IMR-90 (cell line): ENCODE data around the gene SLC25A31. TPM values are rescaled to one million over a fixed set of nuclear protein-coding genes. Genes with fewer than 3 reads are reported as not detected.

Experiments used
- ATAC-seq: fragments of 200-7000 bp; cut with Tn5 transposase; 2 replicates; pipeline ENCODE4 v1.9.1; 2020; ENCODE audit warnings: low read depth, mild to moderate bottlenecking, moderate library complexity
- BruUV-seq: library from RNA; stranded (reverse); fragments of 400-500 nt; replicated peaks from 2 replicates; lab custom pipeline; 2021; lab: Mats Ljungman, UMichigan
- CTCF ChIA-PET: fragments of 300-600 bp; formaldehyde crosslinking; extraction: SDS; loops from one replicate; lab custom pipeline; 2021; ENCODE audit warnings: antibody characterized with exemption; lab: Yijun Ruan, JAX
- POLR2A ChIA-PET: fragments of 300-600 bp; sonication (Branson Sonifier 250); formaldehyde crosslinking; loops from one replicate; lab custom pipeline; 2022; ENCODE audit warnings: antibody characterized with exemption; ENCODE audit not compliant: unreplicated experiment; lab: Charles Lee
- DNase-seq: peaks from one replicate; pipeline ENCODE4 v3.0.0; 2013
- H2AFZ ChIP-seq: replicated peaks from 2 replicates; pipeline ENCODE3; 2013; ENCODE audit warnings: low read length, mild to moderate bottlenecking; ENCODE audit not compliant: poor library complexity
- H2AK5ac ChIP-seq: 2 replicates; pipeline ENCODE4 v1.6.1; 2013; ENCODE audit warnings: low read depth, low read length, inconsistent platforms
- H2AK9ac ChIP-seq: replicated peaks from 2 replicates; pipeline ENCODE3; 2013; ENCODE audit warnings: mild to moderate bottlenecking, low read depth, low read length, moderate library complexity; ENCODE audit not compliant: poor library complexity
- H2BK120ac ChIP-seq: 2 replicates; pipeline ENCODE4 v1.6.1; 2013; ENCODE audit warnings: low read depth, low read length, inconsistent platforms
- H2BK15ac ChIP-seq: 3 replicates; pipeline ENCODE4 v1.6.1; 2013; ENCODE audit warnings: low read depth, low read length, inconsistent platforms
- H2BK20ac ChIP-seq: 2 replicates; pipeline ENCODE4 v1.6.1; 2013; ENCODE audit warnings: low read depth, mild to moderate bottlenecking, inconsistent platforms, low read length, moderate library complexity
- H2BK5ac ChIP-seq: 2 replicates; pipeline ENCODE4 v1.6.1; 2013; ENCODE audit warnings: mild to moderate bottlenecking, low read depth, low read length, inconsistent platforms; ENCODE audit not compliant: poor library complexity, severe bottlenecking
- H3K14ac ChIP-seq: replicated peaks from 2 replicates; pipeline ENCODE4 v1.6.1; 2013; ENCODE audit warnings: low read depth, low read length, inconsistent platforms
- H3K18ac ChIP-seq: 2 replicates; pipeline ENCODE4 v1.6.1; 2013; ENCODE audit warnings: low read depth, low read length, control low read depth
- H3K23ac ChIP-seq: 2 replicates; pipeline ENCODE4 v1.6.1; 2013; ENCODE audit warnings: low read depth, low read length, inconsistent platforms
- H3K27ac ChIP-seq: 2 replicates; pipeline ENCODE4 v1.5.1; 2013; ENCODE audit warnings: mild to moderate bottlenecking, control low read depth, low read length; ENCODE audit not compliant: insufficient read depth
- H3K27me3 ChIP-seq: 2 replicates; pipeline ENCODE4 v1.6.1; 2013; ENCODE audit warnings: low read length; ENCODE audit not compliant: control insufficient read depth, insufficient read depth
- H3K36me3 ChIP-seq: 2 replicates; pipeline ENCODE4 v1.6.1; 2013; ENCODE audit warnings: low read length, mixed read lengths; ENCODE audit not compliant: control insufficient read depth, insufficient read depth
- H3K4ac ChIP-seq: 2 replicates; pipeline ENCODE4 v1.6.1; 2013; ENCODE audit warnings: low read depth, low read length, inconsistent platforms
- H3K4me1 ChIP-seq: 2 replicates; pipeline ENCODE4 v1.6.1; 2013; ENCODE audit warnings: low read length, mixed read lengths; ENCODE audit not compliant: control insufficient read depth, insufficient read depth
- H3K4me2 ChIP-seq: 2 replicates; pipeline ENCODE4 v1.6.1; 2013; ENCODE audit warnings: low read depth, mild to moderate bottlenecking, control low read depth, low read length, moderate library complexity
- H3K4me3 ChIP-seq: 2 replicates; pipeline ENCODE4 v1.5.1; 2013; ENCODE audit warnings: low read depth, mild to moderate bottlenecking, control low read depth, low read length, moderate library complexity; ENCODE audit not compliant: insufficient read depth
- H3K56ac ChIP-seq: 2 replicates; pipeline ENCODE4 v1.6.1; 2013; ENCODE audit warnings: low read length, inconsistent platforms; ENCODE audit not compliant: insufficient read depth; ENCODE audit errors: extremely low read depth
- H3K79me1 ChIP-seq, 2 experiments: 2 replicates each; pipeline ENCODE4 v1.6.1; 2013; ENCODE audit warnings: low read length in 2 of 2, inconsistent platforms in 1 of 2, low read depth in 1 of 2
- H3K9ac ChIP-seq: 2 replicates; pipeline ENCODE4 v1.6.1; 2013; ENCODE audit warnings: low read depth, low read length, control low read depth
- H3K9me1 ChIP-seq: 2 replicates; pipeline ENCODE4 v1.6.1; 2013; ENCODE audit warnings: low read length, inconsistent platforms; ENCODE audit not compliant: insufficient read depth
- H3K9me3 ChIP-seq: 2 replicates; pipeline ENCODE4 v1.6.1; 2013; ENCODE audit warnings: low read length; ENCODE audit not compliant: control insufficient read depth, insufficient read depth
- H4K20me1 ChIP-seq: 2 replicates; pipeline ENCODE4 v1.6.1; 2013; ENCODE audit warnings: low read length, inconsistent platforms; ENCODE audit not compliant: insufficient read depth
- H4K5ac ChIP-seq: 2 replicates; pipeline ENCODE4 v1.6.1; 2013; ENCODE audit warnings: mild to moderate bottlenecking, low read depth, low read length, control low read depth
- H4K8ac ChIP-seq, 2 experiments: 2 replicates each; pipeline ENCODE4 v1.6.1; 2013; ENCODE audit warnings: low read depth in 2 of 2, low read length in 2 of 2, control low read depth in 1 of 2, inconsistent platforms in 1 of 2
- H4K91ac ChIP-seq: 2 replicates; pipeline ENCODE4 v1.6.1; 2013; ENCODE audit warnings: low read depth, low read length, inconsistent platforms; ENCODE audit not compliant: insufficient read depth
- CEBPB ChIP-seq: IDR thresholded peaks from 2 replicates; pipeline ENCODE4 v1.6.1; 2012; ENCODE audit warnings: low read depth, low read length, improper control_type of control experiment
- SMC3 ChIP-seq: fragments of 150-350 bp; IDR thresholded peaks from 2 replicates; pipeline ENCODE4 v1.6.1; 2016; ENCODE audit warnings: low read depth, mild to moderate bottlenecking, antibody characterized with exemption, low read length, moderate library complexity
- WGBS, 2 experiments: methylation state at CpG; one replicate each; pipeline versions ENCODE4 v1.1.5 to v1.1.7; 2013; ENCODE audit warnings: missing lambda C conversion rate in 2 of 2; ENCODE audit not compliant: insufficient read length in 1 of 2; ENCODE audit errors: extremely low coverage in 2 of 2; 5-methylcytosine and 5-hydroxymethylcytosine counted together
- dilution Hi-C: fragments of 300-500 bp; cut with HindIII; formaldehyde crosslinking; loops from one replicate; pipeline ENCODE4 v1.14.3; 2018; ENCODE audit warnings: low sequenced_read_pairs; ENCODE audit not compliant: unreplicated experiment
- in situ Hi-C: fragments of 300-500 bp; cut with MboI; formaldehyde crosslinking; loops from 3 replicates; pipeline ENCODE4 v1.14.3; 2019; ENCODE audit warnings: low sequenced_read_pairs, inconsistent platforms, mixed read lengths
- intact Hi-C: fragments of 100-400 bp; cut with micrococcal nuclease; formaldehyde crosslinking; loops from 2 replicates; pipeline ENCODE4 v1.10.0; 2022
- polyA plus RNA-seq, 3 experiments: library from polyadenylated mRNA; depleted of rRNA; stranded (reverse); fragments of >200 nt; gene quantifications; 2 replicates each; pipeline ENCODE4 v1.2.3, GENCODE V29; 2012; ENCODE audit warnings: low replicate concordance in 1 of 3
- total RNA-seq: library from RNA; depleted of rRNA; stranded (reverse); fragments of >200 nt; gene quantifications from 2 replicates; pipeline ENCODE4 v1.2.3, GENCODE V29; 2012
- TF ChIP-seq, protein P1 (sequence below): fragments of 150-350 bp; IDR thresholded peaks from 2 replicates; pipeline ENCODE4 v1.6.1; 2017; ENCODE audit warnings: mild to moderate bottlenecking, antibody characterized with exemption, low read length, low read depth

SLC25A31 gene
- total and polyA plus RNA-seq, 2 of the 4 experiments (the other 2 are of a cell fraction) = not detected

- no peak overlapping the region for H3K14ac ChIP-seq
- H2BK15ac ChIP-seq = no peak overlapping the region
- intact Hi-C loops = no loop called here
- no CpG with 5 or more reads among the region's 3 CpGs for WGBS, 2 experiments
- H3K27me3 ChIP-seq = no peaks in the 10 kb centered on the region
- H4K91ac ChIP-seq = no peak overlapping the region
- ChIA-PET POLR2A (no interaction called here), CTCF (no interaction called here)
- H4K20me1 ChIP-seq = no peaks in the 10 kb centered on the region
- dilution Hi-C loops = no loop called here
- no peaks in the 10 kb centered on the region for H3K79me1 ChIP-seq
- H2BK5ac ChIP-seq = no peak overlapping the region
- no peaks in the 10 kb centered on the region for H3K9me3 ChIP-seq
- no peak overlapping the region for H4K5ac ChIP-seq
- H3K4me1 ChIP-seq = no peaks in the 10 kb centered on the region
- no peaks in the 10 kb centered on the region for H3K9me1 ChIP-seq
- TF ChIP-seq SMC3 = no peak
- TF ChIP-seq CEBPB = no peak
- TF ChIP-seq, protein P1, sequence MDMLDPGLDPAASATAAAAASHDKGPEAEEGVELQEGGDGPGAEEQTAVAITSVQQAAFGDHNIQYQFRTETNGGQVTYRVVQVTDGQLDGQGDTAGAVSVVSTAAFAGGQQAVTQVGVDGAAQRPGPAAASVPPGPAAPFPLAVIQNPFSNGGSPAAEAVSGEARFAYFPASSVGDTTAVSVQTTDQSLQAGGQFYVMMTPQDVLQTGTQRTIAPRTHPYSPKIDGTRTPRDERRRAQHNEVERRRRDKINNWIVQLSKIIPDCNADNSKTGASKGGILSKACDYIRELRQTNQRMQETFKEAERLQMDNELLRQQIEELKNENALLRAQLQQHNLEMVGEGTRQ = peak; percentile 13; the same call in 1 of the 2 replicates
- no peak overlapping the region for H2AK9ac ChIP-seq
- no TSS peak for BruUV-seq
- H2BK120ac ChIP-seq = no peak overlapping the region
- H4K8ac ChIP-seq = no peak overlapping the region
- no peak overlapping the region for H3K4ac ChIP-seq
- H2BK20ac ChIP-seq = no peak overlapping the region
- in situ Hi-C loops = no loop called here
- H3K18ac ChIP-seq = no peak overlapping the region
- no peaks in the 10 kb centered on the region for H3K36me3 ChIP-seq
- H3K23ac ChIP-seq = no peak overlapping the region
- H3K9ac ChIP-seq = no peak overlapping the region
- H2AFZ ChIP-seq = no peak overlapping the region
- no peak overlapping the region for H3K4me3 ChIP-seq
- no peak overlapping the region for H3K4me2 ChIP-seq
- H2AK5ac ChIP-seq = no peak overlapping the region
- ATAC-seq = no peak
- no peak overlapping the region for H3K56ac ChIP-seq
- H3K27ac ChIP-seq = no peak overlapping the region
- DNase-seq = peak; percentile 4
Measured at GRCh38 chr4:127759893-127760292, 29.7 kb downstream of the SLC25A31 start.
